KBM-7 (cell line): Measurements from ENCODE around the gene LTA.
"Not testable (repeated sequence)": the region's sequence is repeated elsewhere in the genome, so short reads cannot be mapped to it uniquely, and the experiment has no call there.

ENCODE experiments used
- DNase-seq: peaks from one replicate; pipeline ENCODE4 v3.0.0-alpha.2; 2015
- in situ Hi-C: fragments of 300-500 bp; cut with MboI; formaldehyde crosslinking; loops from 2 replicates; pipeline ENCODE4 v1.14.3; 2020; ENCODE audit warnings: low sequenced_read_pairs, low pct_unique_long_range_greater_than_20kb, mixed read lengths

Gene LTA

GRCh38 chr6:31581434-31582229 lies 9.5 kb downstream of the LTA start:
- no peak for DNase-seq
- in situ Hi-C loops = no loop called here

- in situ Hi-C loops = no loop called here
- DNase-seq = no peak
These were observed 10.1 kb downstream of the LTA start, which contains the start of gene LTB for GRCh38 chr6:31582230-31582643. Gene LTB (minus strand): TSS chr6:31582424. CDS start chr6:31582417, 7 bp downstream.

GRCh38 chr6:31585491-31585890 lies 13.4 kb downstream of the LTA start:
- peak; percentile 76 for DNase-seq
- in situ Hi-C loops = no loop called here

DNA sequence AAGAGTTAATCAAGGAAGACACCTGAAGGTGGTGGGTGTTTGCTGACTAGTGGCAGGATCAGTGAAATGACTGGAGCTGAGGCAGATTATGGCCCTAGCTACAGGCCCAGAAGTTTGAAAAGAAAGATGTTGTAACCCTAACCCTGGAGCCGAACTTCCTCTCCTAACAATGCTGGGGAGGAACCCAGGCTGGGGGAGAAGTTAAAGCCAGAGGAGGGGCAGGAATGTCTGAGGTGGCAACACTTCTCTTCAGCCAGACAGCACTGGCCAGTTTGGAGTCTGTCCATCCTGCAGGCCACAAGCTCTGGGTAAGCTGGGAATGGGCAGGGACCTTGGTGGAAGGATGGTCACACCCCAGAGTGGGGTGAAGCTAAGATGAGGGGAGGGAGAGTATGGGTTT lies 13.9 kb downstream of the LTA start, which contains the start of gene LST1:
LST1 (plus strand) TSS at position 270 of the 400 bp plus-strand sequence. CDS start 1,023 bp downstream, outside the sequence.
- peak; percentile 85 for DNase-seq
- in situ Hi-C loops = no loop called here

GRCh38 chr6:31586599-31587281 lies 14.7 kb downstream of the LTA start:
- DNase-seq = peak; percentile 98
- in situ Hi-C loops = no loop called here

- DNase-seq = no peak
- in situ Hi-C loops = no loop called here
These were observed 16.0 kb downstream of the LTA start for GRCh38 chr6:31587791-31588777.

DNA sequence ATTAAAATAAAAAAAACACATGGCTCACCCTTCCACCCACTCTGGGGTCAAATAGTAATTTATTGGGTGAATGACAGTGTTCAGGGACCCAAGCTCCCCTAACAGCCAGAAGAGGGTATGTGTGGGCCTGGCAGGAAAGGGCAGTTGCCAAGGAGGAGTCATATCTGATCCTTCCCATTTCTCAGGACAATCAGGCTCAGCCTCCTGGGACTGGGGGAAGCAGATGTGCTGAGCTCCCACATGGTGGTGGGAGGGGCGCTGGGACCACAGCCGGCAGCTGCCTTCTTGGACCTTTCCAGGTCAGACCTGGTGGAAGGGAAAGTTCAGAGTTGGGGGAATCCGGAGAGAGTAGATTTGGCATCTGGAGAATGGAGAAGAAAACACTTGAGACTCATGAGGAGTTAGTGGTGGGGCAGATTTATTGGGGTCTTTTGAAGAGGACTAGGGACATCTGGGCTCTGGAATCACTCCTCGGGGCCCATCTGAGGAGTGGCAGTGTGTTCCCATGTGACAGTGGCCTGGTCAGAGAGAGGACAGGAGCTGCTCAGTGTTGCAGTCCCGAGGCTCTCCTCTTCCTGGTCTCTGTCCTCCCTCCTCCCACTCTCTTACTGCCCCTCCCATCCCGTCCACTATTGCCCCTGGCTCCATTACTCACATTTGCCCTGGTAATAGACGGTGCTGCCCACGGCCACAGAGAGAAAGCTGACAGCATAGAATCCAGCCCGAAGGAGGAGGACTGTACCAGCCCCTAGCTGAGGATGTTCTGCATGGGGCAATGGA lies 17.0 kb downstream of the LTA start:
- DNase-seq = peak; percentile 65
- in situ Hi-C loops = no loop called here

GRCh38 chr6:31590691-31591090 lies 18.6 kb downstream of the LTA start:
- in situ Hi-C loops, DNase-seq: not testable (repeated sequence)

DNA sequence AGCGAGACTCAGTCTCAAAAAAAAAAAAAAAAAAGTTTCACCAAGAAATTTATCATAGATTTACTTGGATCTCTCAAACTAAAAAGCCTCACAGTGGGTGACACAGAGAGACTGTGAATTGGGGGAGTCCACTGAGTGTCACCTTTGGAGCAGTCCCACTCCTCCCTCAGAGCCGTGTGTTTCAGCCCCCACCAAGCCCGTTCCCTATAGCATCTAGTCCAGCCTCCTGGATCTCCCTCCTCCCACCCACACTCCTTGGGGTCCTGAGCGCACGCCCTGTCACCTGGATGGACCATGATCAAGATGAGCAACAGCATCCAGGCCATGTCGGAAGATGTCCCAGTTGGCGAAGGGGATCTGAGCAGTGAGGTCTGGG lies 20.3 kb downstream of the LTA start:
- in situ Hi-C loops = no loop called here
- DNase-seq = no peak

GRCh38 chr6:31597006-31597405 lies 24.9 kb downstream of the LTA start:
- DNase-seq = peak; percentile 88
- in situ Hi-C loops = no loop called here

GRCh38 chr6:31607317-31607716 lies 35.2 kb downstream of the LTA start:
- in situ Hi-C loops = no loop called here
- DNase-seq = no peak

DNA sequence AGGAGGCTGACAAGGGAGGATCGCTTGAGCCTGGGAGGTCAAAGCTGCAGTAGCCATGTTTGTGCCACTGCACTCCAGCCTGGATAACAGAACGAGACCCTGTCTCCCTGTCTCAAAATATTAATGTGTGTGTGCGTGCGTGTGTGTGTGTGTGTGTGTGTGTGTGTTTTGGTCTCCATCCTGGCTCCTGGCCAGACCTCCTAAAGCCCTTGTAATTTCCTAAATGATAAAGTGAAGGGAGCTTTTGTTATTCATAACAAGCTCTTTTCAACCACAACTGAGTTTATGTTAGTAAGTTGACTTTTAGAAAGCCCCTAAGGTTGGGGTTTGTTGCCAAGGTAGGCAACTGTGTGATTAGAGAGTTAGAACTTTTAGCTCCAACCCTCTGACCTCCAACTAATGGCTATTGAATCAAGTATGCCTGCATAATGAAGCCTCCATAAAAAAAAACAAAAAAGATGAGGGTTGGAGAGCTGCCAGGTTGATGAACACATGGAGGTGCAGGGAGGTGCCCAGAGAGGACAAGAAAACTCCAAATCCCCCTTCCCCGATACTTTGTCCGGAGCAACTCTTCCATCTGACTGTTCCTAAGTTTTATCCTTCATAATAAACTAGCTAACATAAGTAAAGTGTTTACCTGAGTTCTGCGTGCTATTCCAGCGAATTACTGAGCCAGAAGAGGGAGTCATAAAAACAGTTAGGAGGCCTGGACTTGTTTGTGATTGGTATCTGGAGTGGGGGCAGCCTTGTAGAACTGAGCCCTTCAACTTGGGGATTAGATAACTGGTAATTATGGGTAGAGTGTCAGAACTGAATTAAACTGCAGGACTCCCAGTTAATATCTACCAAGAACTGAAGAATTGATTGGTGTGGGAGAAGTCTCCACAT lies 37.7 kb downstream of the LTA start:
- no peak for DNase-seq
- in situ Hi-C loops = no loop called here

GRCh38 chr6:31610968-31611367 lies 38.9 kb downstream of the LTA start:
- in situ Hi-C loops = no loop called here

DNA sequence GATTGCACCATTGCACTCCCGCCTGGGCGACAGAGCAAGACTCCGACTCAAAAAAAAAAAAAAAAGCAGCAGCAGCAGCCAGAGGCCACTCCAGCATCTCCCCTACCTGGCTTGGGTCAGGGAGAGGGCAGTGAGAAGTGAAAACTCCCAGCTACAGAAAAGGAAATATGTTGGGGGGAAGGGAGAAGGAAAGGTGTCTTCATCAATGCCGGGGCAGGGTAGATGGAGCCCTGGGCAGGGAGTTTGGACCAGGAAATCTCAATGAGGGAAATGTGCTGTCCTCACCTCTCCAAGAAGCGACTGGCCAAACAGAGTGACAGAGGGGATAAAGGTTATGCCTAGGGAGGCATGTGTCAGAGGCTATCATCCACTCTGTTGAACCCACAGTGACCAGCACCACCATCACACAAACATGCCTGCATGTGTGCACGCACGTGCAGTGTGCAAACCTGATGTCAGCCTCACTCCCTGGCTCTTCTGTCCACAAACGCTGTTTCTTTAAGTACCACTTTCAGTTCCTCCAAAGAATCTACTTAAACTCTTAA lies 42.1 kb downstream of the LTA start:
- in situ Hi-C loops = no loop called here
- no peak for DNase-seq

More at GRCh38 chr6:31610968-31611367, 38.9 kb downstream of the LTA start:
- DNase-seq = no peak

DNA sequence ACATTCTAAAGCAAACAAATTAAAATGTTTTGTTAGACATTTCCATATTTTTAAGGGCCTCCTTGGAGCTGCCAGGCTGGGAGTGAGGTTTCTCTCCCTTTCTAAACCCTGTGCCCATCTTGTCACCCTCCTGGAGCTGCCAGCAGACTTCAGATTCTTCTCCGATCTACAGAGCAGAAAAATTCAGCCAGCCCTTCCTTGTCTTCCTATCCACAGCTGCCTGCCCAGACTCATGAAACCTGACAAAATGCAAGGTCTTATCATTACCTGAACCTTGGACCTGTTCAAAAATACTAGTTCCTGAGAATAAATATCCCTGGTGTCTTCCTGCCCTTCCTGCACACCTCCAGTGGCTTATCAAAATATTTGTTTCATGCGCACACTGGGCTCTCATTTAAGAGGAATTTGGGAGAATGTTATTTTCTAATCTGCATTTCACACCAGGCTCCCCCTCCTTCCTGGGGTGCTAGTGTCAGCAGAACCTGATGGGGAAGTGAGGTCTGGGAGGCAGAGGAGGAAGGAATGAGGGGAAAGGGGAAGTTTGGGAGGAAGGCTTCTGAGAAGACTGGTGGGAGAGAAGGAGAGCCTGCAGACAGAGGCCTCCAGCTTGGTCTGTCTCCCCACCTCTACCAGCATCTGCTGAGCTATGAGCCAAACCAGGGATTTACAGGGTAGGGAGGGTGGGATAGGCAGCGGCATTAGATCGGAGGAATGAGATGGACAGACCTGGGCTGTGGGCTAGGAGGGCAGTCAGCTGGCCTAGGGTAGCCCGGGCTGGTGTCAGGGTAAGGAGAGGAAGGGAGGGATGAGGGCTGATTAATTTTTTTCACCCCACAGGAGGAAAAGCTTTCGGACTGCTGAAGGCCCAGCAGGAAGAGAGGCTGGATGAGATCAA lies 42.8 kb downstream of the LTA start, which contains the start of gene AIF1:
AIF1 (plus strand) TSS at position 551 of the 895 bp plus-strand sequence; CDS start at position 647, 96 bp downstream.
- DNase-seq = peak; percentile 82
- in situ Hi-C loops = no loop called here

DNA sequence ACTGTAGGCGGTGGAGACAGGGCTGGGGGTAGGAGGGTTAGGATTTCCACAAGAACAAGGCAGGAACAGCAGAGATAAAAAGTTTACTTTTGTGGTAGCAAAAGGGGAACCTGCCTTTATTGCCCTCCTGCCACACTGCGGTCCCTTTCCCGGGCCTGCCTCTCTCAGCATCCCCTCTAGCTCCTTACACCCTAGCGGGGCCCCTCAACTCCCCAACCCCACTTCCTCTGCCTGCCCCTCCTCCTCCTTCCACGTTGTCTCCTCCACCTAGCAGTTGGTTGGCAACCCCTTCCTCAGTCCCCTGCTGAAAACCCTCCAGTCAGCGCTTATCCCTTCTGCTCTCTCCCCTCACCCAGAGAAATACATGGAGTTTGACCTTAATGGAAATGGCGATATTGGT lies 43.7 kb downstream of the LTA start:
- in situ Hi-C loops = no loop called here
- DNase-seq = peak; percentile 95
